Liver (tissue), 3 donors: ENCODE data around the gene ORAI1.
"Not testable (repeated sequence)": the region's sequence is repeated elsewhere in the genome, so short reads cannot be mapped to it uniquely, and the experiment has no call there.

Experiments used
- ATF3 ChIP-seq: IDR thresholded peaks from 2 replicates; pipeline ENCODE4 v1.6.1; 2016; ENCODE audit warnings: antibody characterized with exemption
- FOXA1 ChIP-seq: IDR thresholded peaks from 2 replicates; pipeline ENCODE4 v1.6.1; 2016; ENCODE audit warnings: antibody characterized with exemption
- GABPA ChIP-seq, 2 donors: IDR thresholded peaks in 1 of 2; conservative IDR thresholded peaks in 1 of 2; 2 replicates each; pipeline ENCODE4 v1.6.1; 2016; ENCODE audit warnings: antibody characterized with exemption in 2 of 2, mild to moderate bottlenecking in 1 of 2, moderate library complexity in 1 of 2
- NR2F2 ChIP-seq: IDR thresholded peaks from 2 replicates; pipeline ENCODE4 v1.6.1; 2016; ENCODE audit warnings: antibody characterized with exemption
- REST ChIP-seq: IDR thresholded peaks from 2 replicates; pipeline ENCODE4 v1.6.1; 2016; ENCODE audit warnings: antibody characterized with exemption, mild to moderate bottlenecking
- YY1 ChIP-seq: IDR thresholded peaks from 2 replicates; pipeline ENCODE4 v1.6.1; 2016; ENCODE audit warnings: antibody characterized with exemption, mild to moderate bottlenecking
- TF ChIP-seq, protein P1 (sequence below): fragments of 150-350 bp; IDR thresholded peaks from 2 replicates; pipeline ENCODE4 v1.5.1; 2017; ENCODE audit warnings: improper control_type of control experiment, low read depth, low read length; ENCODE audit not compliant: missing input control
- donor health status: healthy.
- donor health status: healthy.

- not testable (repeated sequence) for TF ChIP-seq ATF3; NR2F2; FOXA1; GABPA (IDR thresholded peaks at IDR 0.05 in 1 of 2, conservative IDR thresholded peaks at IDR 0.05 in 1 of 2); YY1; REST
- TF ChIP-seq, protein P1, sequence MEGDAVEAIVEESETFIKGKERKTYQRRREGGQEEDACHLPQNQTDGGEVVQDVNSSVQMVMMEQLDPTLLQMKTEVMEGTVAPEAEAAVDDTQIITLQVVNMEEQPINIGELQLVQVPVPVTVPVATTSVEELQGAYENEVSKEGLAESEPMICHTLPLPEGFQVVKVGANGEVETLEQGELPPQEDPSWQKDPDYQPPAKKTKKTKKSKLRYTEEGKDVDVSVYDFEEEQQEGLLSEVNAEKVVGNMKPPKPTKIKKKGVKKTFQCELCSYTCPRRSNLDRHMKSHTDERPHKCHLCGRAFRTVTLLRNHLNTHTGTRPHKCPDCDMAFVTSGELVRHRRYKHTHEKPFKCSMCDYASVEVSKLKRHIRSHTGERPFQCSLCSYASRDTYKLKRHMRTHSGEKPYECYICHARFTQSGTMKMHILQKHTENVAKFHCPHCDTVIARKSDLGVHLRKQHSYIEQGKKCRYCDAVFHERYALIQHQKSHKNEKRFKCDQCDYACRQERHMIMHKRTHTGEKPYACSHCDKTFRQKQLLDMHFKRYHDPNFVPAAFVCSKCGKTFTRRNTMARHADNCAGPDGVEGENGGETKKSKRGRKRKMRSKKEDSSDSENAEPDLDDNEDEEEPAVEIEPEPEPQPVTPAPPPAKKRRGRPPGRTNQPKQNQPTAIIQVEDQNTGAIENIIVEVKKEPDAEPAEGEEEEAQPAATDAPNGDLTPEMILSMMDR = not testable (repeated sequence)
Measured at GRCh38 chr12:121661353-121662105, 35.2 kb downstream of the ORAI1 start.
